Stimulated activated CD8-positive, alpha-beta memory T cell treated with anti-CD3 and anti-CD28 coated beads, Interleukin-12 subunit alpha, Interleukin-12 subunit beta, amount 100 ng/mL, for 4 hours (primary cell): ENCODE results near the gene GP1BA.

Experiments used
- DNase-seq: peaks from one replicate; pipeline ENCODE4 v3.0.0-alpha.2; 2020; ENCODE audit warnings: low read depth

Gene GP1BA

GRCh38 chr17:4973256-4974114 lies 41.4 kb downstream of the GP1BA start:
- no peak for DNase-seq

GRCh38 chr17:4974115-4974670 lies 42.1 kb downstream of the GP1BA start:
- no peak for DNase-seq

- no peak for DNase-seq
These were observed 46.6 kb downstream of the GP1BA start for GRCh38 chr17:4978726-4979125.

GRCh38 chr17:4980644-4981216 lies 48.7 kb downstream of the GP1BA start:
- no peak for DNase-seq

- DNase-seq, result no peak
These were observed 50.2 kb downstream of the GP1BA start for GRCh38 chr17:4982305-4982704.
